RPMI7951 (cell line): ENCODE results near the gene PTCHD4. TPM values are rescaled to one million over a fixed set of nuclear protein-coding genes. Genes with fewer than 3 reads are reported as not detected.
"Not testable (repeated sequence)": the region's sequence is repeated elsewhere in the genome, so short reads cannot be mapped to it uniquely, and the experiment has no call there.

Source experiments
- DNase-seq: peaks from one replicate; pipeline ENCODE4 v3.0.0-alpha.2; 2012; ENCODE audit warnings: low read depth
- total RNA-seq: library from RNA; depleted of rRNA; stranded (reverse); fragments of >200 nt; shearing (Covaris generic); gene quantifications from 2 replicates; pipeline ENCODE4 v1.2.3, GENCODE V29; 2014; rRNA removed

The PTCHD4 gene
- total RNA-seq, result not detected in 2 replicates

- DNase-seq, result peak; percentile 43
Measured at GRCh38 chr6:48111143-48111506, at the start of gene PTCHD4. Gene PTCHD4 (minus strand): TSS chr6:48111197. CDS start chr6:48068957, 42,240 bp downstream.

GRCh38 chr6:48151142-48151541 lies 40.1 kb upstream of the PTCHD4 start:
- DNase-seq, result peak; percentile 80

- DNase-seq, result peak; percentile 22
Measured at GRCh38 chr6:48150701-48151100, 39.7 kb upstream of the PTCHD4 start.

GRCh38 chr6:48147051-48147450 lies 36.1 kb upstream of the PTCHD4 start:
- DNase-seq, result no peak

GRCh38 chr6:48144021-48144420 lies 33.0 kb upstream of the PTCHD4 start:
- no peak for DNase-seq

GRCh38 chr6:48141975-48142374 lies 31.0 kb upstream of the PTCHD4 start:
- DNase-seq, result no peak

- DNase-seq, result no peak
Measured at GRCh38 chr6:48139818-48140614, 29.0 kb upstream of the PTCHD4 start.

- peak; percentile 72 for DNase-seq
Measured at GRCh38 chr6:48136856-48137255, 25.9 kb upstream of the PTCHD4 start.

- peak; percentile 72 for DNase-seq
Measured at GRCh38 chr6:48135323-48136084, 24.5 kb upstream of the PTCHD4 start.

GRCh38 chr6:48134246-48134645 lies 23.2 kb upstream of the PTCHD4 start:
- peak; percentile 9 for DNase-seq

- DNase-seq, result no peak
Measured at GRCh38 chr6:48123601-48124000, 12.6 kb upstream of the PTCHD4 start.

- not testable (repeated sequence) for DNase-seq
Measured at GRCh38 chr6:48121983-48122749, 11.2 kb upstream of the PTCHD4 start.

- DNase-seq, result no peak
Measured at GRCh38 chr6:48116699-48117645, 6.0 kb upstream of the PTCHD4 start.

GRCh38 chr6:48113130-48113529 lies 2.1 kb upstream of the PTCHD4 start:
- no peak for DNase-seq

- DNase-seq, result no peak
Measured at GRCh38 chr6:48111575-48111974, 578 bp upstream of the PTCHD4 start.

GRCh38 chr6:48110436-48111142 lies 408 bp downstream of the PTCHD4 start:
- DNase-seq, result no peak

- no peak for DNase-seq
Measured at GRCh38 chr6:48109944-48110343, 1.1 kb downstream of the PTCHD4 start.

GRCh38 chr6:48102476-48103195 lies 8.4 kb downstream of the PTCHD4 start:
- DNase-seq, result not testable (repeated sequence)

GRCh38 chr6:48101290-48101689 lies 9.7 kb downstream of the PTCHD4 start:
- peak; percentile 39 for DNase-seq

- DNase-seq, result no peak
Measured at GRCh38 chr6:48100588-48100895, 10.5 kb downstream of the PTCHD4 start.
